Activated CD8-positive, alpha-beta T cell treated with anti-CD3 and anti-CD28 coated beads for 36 hours (primary cell): ENCODE data around the gene FOXP4. TPM values are rescaled to one million over a fixed set of nuclear protein-coding genes. Genes with fewer than 3 reads are reported as not detected.

Experiments
- ATAC-seq: fragments of 200-7000 bp; cut with Tn5 transposase; one replicate; pipeline ENCODE4 v1.10.0; 2021; ENCODE audit warnings: mild to moderate bottlenecking, moderate library complexity
- CTCF ChIA-PET: fragments of 350-600 bp; sonication (Branson Sonifier 250); formaldehyde crosslinking; loops from one replicate; lab custom pipeline; 2021; ENCODE audit warnings: antibody characterized with exemption; lab: Charles Lee
- POLR2A ChIA-PET: fragments of 350-600 bp; sonication (Branson Sonifier 250); formaldehyde crosslinking; loops from one replicate; lab custom pipeline; 2021; ENCODE audit warnings: antibody characterized with exemption; lab: Charles Lee
- DNase-seq: peaks from one replicate; pipeline ENCODE4 v3.0.0-alpha.2; 2020
- H3K27ac Mint-ChIP-seq: one replicate; pipeline ENCODE4 v1.8.0; 2021; ENCODE audit warnings: mild to moderate bottlenecking, mixed read lengths
- H3K27me3 Mint-ChIP-seq: one replicate; pipeline ENCODE4 v1.8.0; 2021; ENCODE audit warnings: mixed read lengths
- H3K36me3 Mint-ChIP-seq: one replicate; pipeline ENCODE4 v1.8.0; 2021; ENCODE audit warnings: low read depth, mixed read lengths
- H3K4me1 Mint-ChIP-seq: one replicate; pipeline ENCODE4 v1.8.0; 2021; ENCODE audit warnings: low read depth, mixed read lengths
- H3K4me3 Mint-ChIP-seq: one replicate; pipeline ENCODE4 v1.8.0; 2021; ENCODE audit warnings: mild to moderate bottlenecking, moderate library complexity, mixed read lengths
- H3K9me3 Mint-ChIP-seq: one replicate; pipeline ENCODE4 v1.8.0; 2021; ENCODE audit warnings: mixed read lengths
- CTCF ChIP-seq: fragments of 200-600 bp; IDR thresholded peaks from one replicate; pipeline ENCODE4 v1.8.0; 2022; ENCODE audit warnings: antibody characterized with exemption, mild to moderate bottlenecking
- intact Hi-C: fragments of 100-400 bp; cut with micrococcal nuclease; formaldehyde crosslinking; loops from one replicate; pipeline ENCODE4 v1.10.0; 2022
- total RNA-seq, 2 experiments: library from RNA; stranded (reverse); gene quantifications; one replicate each; pipeline ENCODE4 v1.2.3, GENCODE V29; 2021

FOXP4 gene
- total RNA-seq, 2 experiments from 2014 or later, result 11.0 to 11.8 TPM

GRCh38 chr6:41519745-41520699 lies 26.2 kb upstream of the FOXP4 start:
- H3K27ac Mint-ChIP-seq, result no peak overlapping the region
- DNase-seq (no peak), ATAC-seq (no peak)
- CTCF ChIA-PET, result no interaction called here
- TF ChIP-seq CTCF, result no peak
- intact Hi-C loops, result no loop called here
- H3K27me3 Mint-ChIP-seq, result peaks cover 6% of the 10 kb centered on the region
- POLR2A ChIA-PET, result interaction anchor here (0.8 kb wide), 1 partner anchor 64 kb away, joined by 3 read pairs; no protein-coding TSS in a partner anchor
- H3K9me3 Mint-ChIP-seq, result no peaks in the 10 kb centered on the region
- no peaks in the 10 kb centered on the region for H3K4me1 Mint-ChIP-seq
- no peak overlapping the region for H3K4me3 Mint-ChIP-seq
- no peaks in the 10 kb centered on the region for H3K36me3 Mint-ChIP-seq

DNA sequence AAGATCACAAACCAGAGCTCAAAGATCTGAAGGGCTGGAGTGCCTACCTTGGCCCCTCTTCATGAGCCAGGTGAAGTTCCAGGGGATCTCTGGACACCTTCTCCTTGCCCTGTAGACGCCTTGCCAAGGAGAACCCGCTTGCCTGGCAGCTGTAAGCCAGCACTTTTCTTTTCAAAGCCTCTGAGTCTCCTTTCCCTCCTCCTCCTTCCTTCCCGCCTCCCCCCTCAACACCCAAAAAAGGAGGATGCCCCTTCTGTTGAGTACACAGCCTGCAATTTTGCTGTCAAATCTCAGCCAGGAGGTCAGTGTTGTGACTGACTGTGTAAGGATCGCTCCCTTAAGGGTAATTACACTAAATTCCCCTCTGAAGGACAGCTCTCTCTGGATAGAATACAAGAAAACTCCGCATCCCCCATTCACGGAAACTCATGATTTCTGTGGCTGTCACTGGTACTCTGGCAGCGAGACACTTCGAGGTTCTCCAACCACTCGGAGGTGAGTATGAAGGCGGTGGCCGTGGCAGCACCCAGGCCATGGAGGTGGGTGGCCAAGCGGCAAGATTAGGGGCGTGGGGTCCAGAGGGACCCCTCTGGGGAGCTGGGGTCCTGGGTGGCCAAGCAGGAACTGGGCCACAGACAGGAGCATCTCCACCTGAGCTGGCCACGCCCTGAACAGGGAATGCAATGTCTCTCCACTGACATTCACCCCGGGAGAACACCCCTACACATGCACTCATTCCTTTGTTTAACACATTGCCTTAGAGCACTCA lies 23.2 kb upstream of the FOXP4 start:
- no peaks in the 10 kb centered on the region for H3K9me3 Mint-ChIP-seq
- no peak for DNase-seq
- H3K27ac Mint-ChIP-seq, result no peak overlapping the region
- H3K36me3 Mint-ChIP-seq, result no peaks in the 10 kb centered on the region
- H3K27me3 Mint-ChIP-seq, result peaks cover 11% of the 10 kb centered on the region
- no peak for ATAC-seq
- no peak for TF ChIP-seq CTCF
- POLR2A ChIA-PET, result no interaction called here
- CTCF ChIA-PET, result no interaction called here
- no peak overlapping the region for H3K4me3 Mint-ChIP-seq
- H3K4me1 Mint-ChIP-seq, result no peaks in the 10 kb centered on the region
- intact Hi-C loops, result no loop called here

GRCh38 chr6:41523915-41524633 lies 22.1 kb upstream of the FOXP4 start:
- H3K27me3 Mint-ChIP-seq, result peaks cover 14% of the 10 kb centered on the region

DNA sequence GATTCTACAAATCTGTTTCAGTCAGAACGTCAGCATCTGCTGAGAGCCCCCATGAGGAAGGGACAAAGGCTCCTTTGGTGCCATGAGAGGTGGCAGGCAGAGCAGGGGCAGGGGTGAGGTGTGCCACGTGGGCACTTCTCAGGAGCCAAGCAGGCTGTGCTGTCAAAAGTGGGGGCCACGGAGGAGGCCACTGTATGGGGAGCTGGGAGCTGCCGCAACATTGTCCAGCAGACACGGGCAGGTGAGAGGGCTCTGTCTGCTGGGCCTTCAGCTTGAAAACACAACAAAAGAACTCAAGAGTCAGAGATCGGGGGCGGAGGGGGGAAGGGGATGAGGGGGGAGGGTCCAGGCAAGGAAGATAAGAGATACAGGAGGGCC lies 21.6 kb upstream of the FOXP4 start:
- no peak overlapping the region for H3K27ac Mint-ChIP-seq
- H3K4me1 Mint-ChIP-seq, result no peaks in the 10 kb centered on the region
- POLR2A ChIA-PET, result no interaction called here
- ATAC-seq, result no peak
- DNase-seq, result no peak
- TF ChIP-seq CTCF, result no peak
- no peaks in the 10 kb centered on the region for H3K9me3 Mint-ChIP-seq
- CTCF ChIA-PET, result no interaction called here
- intact Hi-C loops, result no loop called here
- H3K36me3 Mint-ChIP-seq, result no peaks in the 10 kb centered on the region
- peaks cover 14% of the 10 kb centered on the region for H3K27me3 Mint-ChIP-seq
- no peak overlapping the region for H3K4me3 Mint-ChIP-seq

More at GRCh38 chr6:41523915-41524633, 22.1 kb upstream of the FOXP4 start:
- DNase-seq, result no peak
- no peaks in the 10 kb centered on the region for H3K36me3 Mint-ChIP-seq
- H3K4me1 Mint-ChIP-seq, result no peaks in the 10 kb centered on the region
- TF ChIP-seq CTCF, result no peak
- ATAC-seq, result no peak
- POLR2A ChIA-PET, result no interaction called here
- intact Hi-C loops, result no loop called here
- H3K9me3 Mint-ChIP-seq, result no peaks in the 10 kb centered on the region
- H3K27ac Mint-ChIP-seq, result no peak overlapping the region
- H3K4me3 Mint-ChIP-seq, result no peak overlapping the region
- CTCF ChIA-PET, result no interaction called here
